HG02885 (cell line): ENCODE data around the gene DMD.
"Not testable (repeated sequence)": the region's sequence is repeated elsewhere in the genome, so short reads cannot be mapped to it uniquely, and the experiment has no call there.

ENCODE experiments used
- ATAC-seq: cut with Tn5 transposase; IDR thresholded peaks from one replicate; pipeline ENCODE4 v1.9.1; 2021; ENCODE audit warnings: mild to moderate bottlenecking; ENCODE audit not compliant: unreplicated experiment, poor library complexity

The DMD gene

DNA sequence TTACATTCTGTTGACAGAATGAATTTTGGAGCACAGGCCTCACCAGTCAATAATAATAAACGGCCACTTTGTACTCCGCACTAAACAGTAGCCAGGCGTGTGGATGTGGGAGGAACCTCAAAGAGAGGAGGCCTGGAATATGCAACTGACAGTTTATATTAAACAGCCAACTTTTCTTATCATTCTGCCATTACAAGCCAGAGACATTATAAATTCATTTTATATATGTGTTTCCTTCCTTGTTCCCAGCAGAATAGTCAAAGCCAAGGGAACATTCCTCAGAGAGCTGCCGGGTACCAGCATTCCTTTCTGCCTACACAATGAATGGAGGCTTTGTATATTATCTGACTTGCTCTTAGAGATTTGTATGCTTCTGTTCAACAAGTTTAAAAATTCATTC is 1703.0 kb downstream of the DMD start:
- no peak for ATAC-seq

DNA sequence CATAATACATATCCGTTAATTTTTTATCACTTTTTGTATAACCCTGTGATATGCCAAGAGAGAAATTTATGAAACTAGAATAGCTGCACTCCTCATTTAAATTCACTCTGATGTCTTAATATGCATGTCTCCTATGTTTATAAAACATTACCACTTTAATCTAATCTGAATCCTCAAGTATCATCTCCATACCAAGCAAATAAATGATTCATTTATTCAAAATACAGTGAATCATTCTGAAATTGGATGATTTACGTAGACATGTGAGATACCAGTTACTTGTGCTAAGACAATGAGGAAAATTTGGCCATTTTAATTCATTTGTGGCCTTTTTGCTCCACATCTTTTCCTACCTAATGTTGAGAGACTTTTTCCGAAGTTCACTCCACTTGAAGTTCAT is 1704.4 kb downstream of the DMD start:
- ATAC-seq, result no peak

DNA sequence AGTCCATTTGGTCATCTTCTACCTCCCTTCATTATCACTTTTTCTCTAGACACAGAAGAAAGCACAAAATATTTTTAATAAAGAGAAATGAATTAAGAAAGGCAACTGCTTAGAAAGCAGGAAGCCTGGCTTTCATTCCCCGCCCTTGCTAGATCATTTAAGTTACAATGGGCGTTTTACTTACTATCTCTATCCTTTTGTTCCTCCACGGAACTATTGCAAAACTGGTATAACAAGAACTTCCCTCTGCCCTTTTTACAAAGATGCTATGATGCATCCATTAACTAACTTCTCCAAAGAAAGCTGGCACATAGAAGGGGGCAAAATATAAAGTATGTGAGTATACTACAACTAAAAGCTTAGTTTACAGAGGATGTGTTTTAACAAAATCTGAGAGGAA is 1705.0 kb downstream of the DMD start:
- no peak for ATAC-seq

- ATAC-seq, result peak; percentile 48
Measured at GRCh38 chrX:31500921-31501320, 1710.4 kb downstream of the DMD start.

- ATAC-seq, result no peak
Measured at GRCh38 chrX:31499109-31499508, 1712.2 kb downstream of the DMD start.

DNA sequence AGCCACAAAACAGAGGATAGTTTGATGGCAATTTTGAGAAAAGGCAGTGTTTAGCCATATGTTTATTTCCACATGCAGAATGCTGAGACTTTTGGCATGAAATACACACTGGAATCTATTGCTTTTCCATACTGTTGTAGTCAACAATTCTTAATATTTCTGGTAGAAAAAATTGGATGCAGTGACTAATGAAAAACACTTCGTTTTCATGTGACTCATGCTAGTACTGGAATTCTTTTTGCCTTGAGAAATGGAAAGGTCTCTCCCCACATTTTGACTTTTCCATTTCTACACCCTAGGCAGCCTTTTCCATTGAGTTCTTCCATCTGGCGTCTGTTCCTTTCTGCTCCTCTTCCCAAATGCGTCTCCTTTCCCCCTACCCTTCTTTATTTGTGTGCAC is 1714.3 kb downstream of the DMD start:
- no peak for ATAC-seq

DNA sequence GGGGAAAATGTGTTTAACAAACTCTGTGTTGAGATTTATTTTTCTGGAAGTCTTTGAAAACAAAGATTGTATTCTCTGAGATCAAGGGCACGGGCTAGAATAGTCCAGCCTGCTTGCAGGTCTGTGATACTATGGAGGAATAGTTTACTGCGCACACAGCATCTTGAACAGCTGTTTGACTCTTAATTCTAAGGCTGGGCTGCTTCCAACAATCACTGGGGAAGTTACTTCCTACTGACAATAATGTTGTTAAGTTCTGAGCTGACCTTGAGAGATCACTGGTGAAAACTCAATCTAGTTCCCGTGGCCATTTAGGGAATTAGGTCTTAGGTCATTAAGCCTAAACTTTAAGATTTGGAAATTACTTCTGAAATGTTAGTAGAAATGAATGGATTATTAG is 1723.4 kb downstream of the DMD start:
- no peak for ATAC-seq

DNA sequence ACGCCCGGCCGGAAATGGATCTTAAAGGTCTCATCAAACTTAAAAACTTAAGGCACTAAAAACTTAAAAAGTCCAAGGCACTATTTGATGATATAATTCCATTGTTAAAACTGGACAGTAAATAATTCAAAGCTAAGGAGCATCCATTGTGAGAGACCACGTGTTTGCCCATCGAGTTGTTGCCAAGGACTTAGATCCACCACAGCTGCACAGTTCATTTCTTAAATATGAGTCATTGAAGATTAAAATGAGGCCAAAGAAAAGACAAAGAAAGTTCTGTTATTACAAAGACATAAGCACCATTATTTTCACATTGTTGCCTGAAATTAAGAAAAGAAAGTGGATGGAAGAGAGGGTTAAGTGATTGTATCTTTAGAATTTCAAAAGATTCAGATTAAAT is 1728.0 kb downstream of the DMD start:
- no peak for ATAC-seq

DNA sequence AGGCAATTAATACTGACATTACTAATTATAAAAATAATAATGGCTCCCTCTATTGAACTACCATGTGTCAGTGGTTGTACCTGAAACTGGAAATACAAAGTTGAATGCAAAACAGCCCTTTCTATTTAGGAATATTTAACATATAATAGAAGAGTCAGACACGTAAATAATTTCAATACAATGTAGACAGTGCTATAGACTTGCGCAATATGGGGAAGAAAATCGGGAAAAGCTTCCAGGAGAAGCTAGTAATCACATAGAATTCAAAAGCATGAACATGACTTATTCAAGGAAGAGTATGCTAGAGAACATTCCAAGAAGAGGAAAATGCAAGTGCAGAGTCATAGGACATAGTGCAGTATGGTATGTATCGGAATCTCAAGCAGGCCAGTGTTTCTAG is 1730.7 kb downstream of the DMD start:
- no peak for ATAC-seq

- no peak for ATAC-seq
Measured at GRCh38 chrX:31471229-31471628, 1740.1 kb downstream of the DMD start.

- ATAC-seq, result not testable (repeated sequence)
Measured at GRCh38 chrX:31470753-31471152, 1740.6 kb downstream of the DMD start.

DNA sequence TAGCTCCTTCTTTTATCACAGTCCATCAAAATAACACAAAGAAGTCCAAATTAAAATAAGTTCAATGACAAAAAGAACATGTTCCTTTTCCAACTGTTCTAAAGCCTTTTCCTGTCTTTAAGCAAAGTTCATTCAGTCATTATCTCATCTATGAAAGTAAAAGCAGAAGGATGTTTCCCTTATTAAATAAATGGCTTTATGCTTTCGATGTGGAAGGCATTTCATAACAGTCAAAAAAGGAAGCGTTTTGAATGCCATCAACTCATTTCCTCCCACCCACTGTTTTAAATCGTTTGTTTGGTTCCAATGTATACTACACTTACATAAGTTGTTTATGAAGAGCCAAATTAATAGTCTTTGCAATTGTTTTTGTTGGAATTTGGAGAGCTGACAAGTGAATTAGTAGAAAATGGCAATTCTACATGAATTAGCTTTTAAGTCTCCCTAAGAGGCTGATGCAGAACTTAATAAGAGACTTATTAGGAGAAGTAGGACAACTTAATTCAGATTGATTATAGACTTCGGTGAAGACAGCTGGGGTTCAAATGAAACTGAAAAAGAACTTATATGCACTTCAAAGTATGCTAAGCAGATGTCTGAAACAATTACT is 1746.9 kb downstream of the DMD start:
- no peak for ATAC-seq

GRCh38 chrX:31461266-31461665 is 1750.1 kb downstream of the DMD start:
- ATAC-seq, result no peak

GRCh38 chrX:31459361-31459760 is 1752.0 kb downstream of the DMD start:
- no peak for ATAC-seq

GRCh38 chrX:31449965-31450364 is 1761.4 kb downstream of the DMD start:
- no peak for ATAC-seq

DNA sequence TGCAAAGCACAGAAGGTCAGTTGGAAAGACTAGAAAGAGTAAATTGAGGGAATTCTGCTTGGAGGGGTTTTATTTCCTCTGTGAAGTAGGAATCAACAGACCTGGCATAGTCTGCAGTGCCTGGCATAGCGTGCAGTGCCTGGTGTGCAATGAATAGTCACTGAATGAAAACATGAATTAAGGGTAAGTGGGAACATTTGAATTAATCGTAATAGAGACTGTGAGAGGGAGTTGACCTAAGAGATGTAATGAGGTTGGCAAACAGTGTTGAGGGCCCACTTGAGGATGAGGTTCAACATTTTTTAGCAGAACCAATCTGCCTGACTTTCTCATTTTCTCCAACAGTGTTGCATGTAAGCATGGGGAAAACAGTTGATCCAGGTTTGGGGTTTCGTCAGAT is 1762.3 kb downstream of the DMD start:
- ATAC-seq, result no peak

- no peak for ATAC-seq
Measured at GRCh38 chrX:31445542-31445941, 1765.8 kb downstream of the DMD start.

- ATAC-seq, result no peak
Measured at GRCh38 chrX:31443654-31444053, 1767.7 kb downstream of the DMD start.

- ATAC-seq, result no peak
Measured at GRCh38 chrX:31440546-31440945, 1770.8 kb downstream of the DMD start.

GRCh38 chrX:31436424-31436823 is 1774.9 kb downstream of the DMD start:
- ATAC-seq, result no peak

DNA sequence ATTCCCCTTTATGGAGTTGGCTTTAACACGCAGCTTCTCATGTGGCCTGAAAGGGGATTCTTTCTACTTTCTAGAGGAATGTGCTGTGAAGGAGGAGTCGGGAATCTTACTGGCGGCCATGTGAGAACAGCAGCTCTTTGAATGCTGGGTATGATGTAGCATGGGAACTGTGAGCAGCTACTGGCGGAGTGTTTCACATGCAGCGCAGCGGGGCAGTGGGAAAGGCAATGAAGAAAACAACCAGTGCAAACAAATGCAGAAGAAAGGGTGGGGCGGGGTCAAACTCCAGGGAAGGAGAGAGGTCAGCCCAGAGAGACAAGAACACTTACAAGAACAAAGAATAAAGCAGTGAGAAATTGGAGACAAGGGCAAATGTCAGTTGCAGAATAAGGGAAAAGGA is 1775.8 kb downstream of the DMD start:
- no peak for ATAC-seq

DNA sequence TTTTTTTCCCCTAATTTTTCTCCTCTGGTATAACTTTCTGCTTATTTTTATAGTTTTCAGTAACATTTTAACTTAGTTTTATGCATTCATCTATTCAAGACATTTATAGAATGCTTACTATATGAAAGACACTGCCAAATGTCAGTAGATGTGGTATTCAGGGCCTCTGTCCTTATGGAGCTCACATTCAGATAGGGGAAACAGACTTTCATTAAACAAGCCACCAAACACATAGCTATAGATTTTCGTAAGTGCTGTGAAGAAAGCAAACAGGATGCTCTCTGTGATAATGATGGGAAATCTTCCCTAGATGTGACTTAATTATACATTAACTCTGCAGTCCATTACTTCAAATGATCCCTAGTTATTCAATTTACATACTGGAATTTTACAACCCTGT is 1777.5 kb downstream of the DMD start:
- ATAC-seq, result no peak

DNA sequence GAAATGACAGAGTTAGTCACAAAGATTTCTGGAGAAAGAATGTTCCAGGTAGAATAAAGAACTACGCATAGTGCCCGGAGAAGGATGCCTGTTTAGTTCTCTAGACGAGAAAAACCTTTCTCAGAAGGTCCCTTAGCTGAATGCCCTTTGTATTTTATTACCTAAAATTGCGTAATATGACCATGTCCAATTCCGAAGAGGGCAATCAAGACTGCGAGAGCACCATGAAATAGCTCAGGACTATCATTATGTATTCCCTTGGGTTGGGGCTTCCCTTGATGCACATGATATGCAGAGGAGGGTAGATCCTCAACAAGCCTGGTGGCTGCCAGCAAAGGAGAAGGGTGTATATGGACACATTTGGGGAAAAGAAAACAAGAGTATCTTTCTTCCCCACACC is 1781.4 kb downstream of the DMD start:
- no peak for ATAC-seq
